T-helper 1 cell treated with Interleukin-12 subunit alpha and Interleukin-12 subunit beta and Interleukin-4 antibody, amounts not matched to agents 30 ng/mL and 1 ng/mL, for 36 hours (primary cell): ENCODE data around the gene KCNQ1. TPM values are rescaled to one million over a fixed set of nuclear protein-coding genes. Genes with fewer than 3 reads are reported as not detected.

Experiments used
- intact Hi-C: fragments of 100-400 bp; cut with micrococcal nuclease; formaldehyde crosslinking; loops from one replicate; pipeline ENCODE4 v1.15.1; 2024
- total RNA-seq: library from RNA; stranded (reverse); gene quantifications from 2 replicates; pipeline ENCODE4 v1.2.3, GENCODE V29; 2022

The KCNQ1 gene
- total RNA-seq, 1 donor from 2014 or later = 16.9 TPM

- intact Hi-C loops = no loop called here
Measured at GRCh38 chr11:2689651-2690575, 245.1 kb downstream of the KCNQ1 start.

GRCh38 chr11:2690596-2691354 is 246.0 kb downstream of the KCNQ1 start:
- intact Hi-C loops = no loop called here

DNA sequence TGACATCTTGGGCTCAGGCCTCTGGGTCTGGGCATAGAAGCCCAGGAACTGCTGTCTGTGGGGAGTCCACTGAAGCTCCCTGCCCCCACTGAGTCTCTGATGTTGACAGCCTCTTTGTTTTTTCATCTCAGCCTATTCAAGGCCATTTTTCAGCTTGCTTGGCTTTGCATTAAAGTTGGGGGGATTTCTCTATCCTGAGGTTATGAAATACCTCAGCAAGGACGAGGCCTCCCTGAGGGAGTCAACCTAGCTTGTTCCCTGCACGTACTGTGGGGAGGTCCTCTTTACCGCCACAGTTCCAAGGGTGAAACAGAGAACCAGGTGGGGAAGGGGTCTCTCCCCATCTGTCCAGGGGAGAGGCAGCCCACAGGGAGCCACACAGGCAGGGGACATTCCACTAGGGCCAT is 246.6 kb downstream of the KCNQ1 start:
- intact Hi-C loops = no loop called here

DNA sequence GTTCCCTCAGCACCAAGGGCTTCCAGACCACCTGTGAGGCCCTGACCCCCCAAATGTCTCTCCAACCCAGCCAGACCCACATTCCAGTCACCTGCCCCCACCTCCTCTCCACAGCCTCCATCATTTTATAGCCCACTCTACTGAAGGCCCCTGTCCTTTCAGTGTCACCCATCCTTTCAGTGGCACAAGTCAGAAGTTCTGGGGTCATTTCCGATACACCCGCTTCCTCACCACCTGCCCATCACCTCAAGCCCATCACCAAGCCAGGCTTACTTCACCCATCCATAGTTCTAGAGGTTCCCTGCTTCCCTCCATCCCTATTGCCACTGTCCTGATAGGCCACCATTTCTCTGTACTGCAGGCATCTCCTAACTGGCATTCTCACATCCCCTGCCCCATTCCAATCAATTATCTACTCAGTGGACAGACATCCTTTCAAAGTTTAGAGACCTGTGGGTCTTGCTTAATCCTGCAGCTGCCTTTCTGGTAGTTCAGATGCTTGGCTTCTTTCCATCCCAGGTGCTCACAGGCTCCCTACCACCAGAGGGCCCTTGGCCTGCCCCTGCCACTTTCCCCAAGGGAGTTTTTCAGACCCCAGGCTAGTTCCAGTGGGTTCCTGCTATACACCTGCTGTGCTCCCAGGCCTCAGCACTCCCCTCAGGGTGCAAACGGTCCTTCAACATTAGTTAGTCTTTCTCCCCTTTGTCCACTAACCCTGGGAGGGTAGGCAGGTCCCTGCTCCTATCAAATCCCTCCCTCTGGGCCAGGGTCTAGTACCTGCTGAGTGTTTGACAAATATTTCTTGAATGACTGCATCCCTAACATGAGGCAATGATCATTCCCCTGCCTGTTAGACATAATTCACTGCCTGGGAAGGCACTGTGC is 247.4 kb downstream of the KCNQ1 start:
- intact Hi-C loops = no loop called here

- intact Hi-C loops = no loop called here
Measured at GRCh38 chr11:2693271-2694261, 248.8 kb downstream of the KCNQ1 start.

DNA sequence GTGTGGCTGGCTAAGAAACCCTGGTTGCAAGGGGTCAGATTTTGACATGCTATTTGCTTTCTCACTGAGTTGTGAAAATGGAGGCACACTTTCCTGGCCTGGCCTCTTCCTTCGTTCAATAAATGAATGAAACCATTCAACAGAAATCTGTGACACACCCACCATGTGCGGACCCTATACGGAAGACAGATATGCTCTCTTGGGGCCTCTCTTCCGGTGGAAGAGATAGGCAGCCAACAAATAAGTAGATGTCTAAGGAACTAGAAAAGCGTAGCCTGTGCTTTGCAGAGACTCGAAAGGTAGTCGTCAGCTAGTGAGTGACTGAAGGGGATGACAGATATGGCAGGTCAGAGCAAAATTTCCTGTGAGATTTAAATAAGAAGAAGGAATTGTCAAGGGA is 249.7 kb downstream of the KCNQ1 start:
- intact Hi-C loops = no loop called here

DNA sequence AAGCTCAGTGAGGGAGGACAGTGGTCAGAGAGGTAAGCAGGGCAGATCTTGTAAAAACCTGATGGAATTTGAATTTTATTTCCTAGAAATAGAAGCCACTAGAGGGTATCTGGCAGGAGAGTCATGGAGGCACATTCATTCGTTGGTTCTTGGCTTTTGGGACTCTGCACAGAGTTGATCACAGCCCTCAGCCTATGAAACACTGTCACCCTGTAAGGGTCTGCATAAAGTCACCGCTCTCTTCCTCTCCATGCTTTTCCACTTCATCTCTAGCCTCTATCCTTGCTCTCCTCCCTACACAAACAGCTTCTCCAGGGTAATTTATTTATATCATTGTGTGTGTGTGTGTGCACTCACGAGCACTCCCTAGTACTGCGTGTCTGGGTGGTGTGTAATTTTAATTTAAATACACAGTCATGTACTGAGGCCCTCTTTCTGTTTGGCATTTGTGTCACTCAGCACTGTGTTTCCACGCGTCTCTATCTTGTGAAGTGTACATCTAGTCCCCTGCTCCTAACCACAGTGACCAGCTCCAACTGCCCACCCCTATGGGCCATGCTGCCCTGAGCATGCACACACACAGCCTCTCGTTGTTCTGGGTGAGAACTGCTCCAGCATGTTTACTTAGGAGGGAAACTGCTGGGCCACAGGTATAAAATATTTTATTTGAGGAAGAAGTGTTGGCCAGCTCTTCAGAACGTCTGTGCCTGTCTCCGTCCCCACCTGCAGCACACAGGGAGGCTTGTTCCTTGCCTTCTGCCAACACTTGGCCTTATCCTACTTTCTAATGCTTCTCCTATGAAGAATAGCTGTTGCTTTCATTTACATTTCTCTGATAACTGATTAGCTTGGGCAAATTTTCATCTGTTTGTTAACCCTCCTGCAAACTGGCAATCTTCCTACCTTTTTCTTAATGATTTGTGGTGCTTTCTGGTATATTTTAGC is 250.5 kb downstream of the KCNQ1 start:
- intact Hi-C loops = loop anchor here (5.0 kb wide), 1 partner anchor 192 kb away; the partner anchor contains the start of gene CDKN1C

DNA sequence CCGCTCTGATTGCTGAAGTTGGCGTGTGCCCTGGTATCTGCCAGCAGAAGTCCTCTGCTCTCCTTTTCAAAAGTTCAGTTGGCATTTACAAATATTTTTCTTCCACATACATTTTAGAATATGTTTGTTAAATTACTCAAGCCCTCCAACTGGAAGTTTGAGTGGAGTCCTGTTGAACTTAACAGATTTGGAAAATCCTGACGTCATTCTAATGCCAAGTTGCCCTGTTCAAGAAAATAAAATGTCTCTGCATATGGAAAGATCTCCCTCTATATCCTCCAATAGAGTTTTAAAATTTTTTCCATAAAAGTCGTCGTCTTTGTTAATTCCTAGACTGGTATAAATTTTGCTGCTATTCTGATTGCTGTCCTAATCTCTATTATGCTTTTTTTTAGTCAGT is 251.6 kb downstream of the KCNQ1 start:
- intact Hi-C loops = loop anchor here (5.0 kb wide), 1 partner anchor 191 kb away; the partner anchor contains the start of gene CDKN1C

GRCh38 chr11:2697866-2698265 is 253.1 kb downstream of the KCNQ1 start:
- intact Hi-C loops = loop anchor here (5.0 kb wide), 1 partner anchor 189 kb away; the partner anchor contains the start of gene CDKN1C

DNA sequence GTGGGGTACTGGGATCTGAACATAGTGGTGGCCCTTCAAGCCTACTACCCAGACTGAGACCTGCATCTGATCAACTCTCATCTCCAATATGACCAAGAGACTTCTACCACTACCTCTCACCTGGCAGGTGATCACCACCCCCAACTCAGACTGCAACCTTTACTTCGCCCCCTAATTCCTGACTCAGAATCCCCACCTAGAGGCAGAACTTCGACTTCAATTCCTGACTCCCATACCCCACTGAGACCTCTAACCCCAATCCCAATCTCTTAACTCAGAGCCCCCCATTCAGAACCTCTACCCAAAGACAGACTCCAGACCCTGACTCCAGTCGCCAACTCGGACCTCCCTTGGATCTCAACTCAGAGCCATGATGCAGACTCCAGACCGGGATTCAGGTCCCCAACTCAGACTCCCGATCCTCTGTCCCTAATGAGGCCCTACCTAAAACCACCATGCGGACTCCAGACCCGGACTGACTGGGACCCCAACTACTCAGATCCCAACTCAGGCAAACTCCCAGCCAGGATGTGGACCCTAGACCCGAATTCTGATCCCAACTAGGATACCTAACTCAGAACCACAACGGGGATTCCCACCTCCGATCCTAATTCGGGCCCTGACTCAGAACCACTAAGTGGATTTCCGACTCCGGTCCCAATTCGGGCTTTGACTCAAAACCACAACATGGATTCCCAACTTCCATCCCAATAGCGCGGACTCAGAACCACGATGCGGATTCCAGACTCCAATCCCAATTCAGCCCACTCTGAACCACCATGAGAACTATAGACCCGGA is 253.8 kb downstream of the KCNQ1 start:
- intact Hi-C loops = loop anchor here (5.0 kb wide), 1 partner anchor 189 kb away; the partner anchor contains the start of gene CDKN1C

DNA sequence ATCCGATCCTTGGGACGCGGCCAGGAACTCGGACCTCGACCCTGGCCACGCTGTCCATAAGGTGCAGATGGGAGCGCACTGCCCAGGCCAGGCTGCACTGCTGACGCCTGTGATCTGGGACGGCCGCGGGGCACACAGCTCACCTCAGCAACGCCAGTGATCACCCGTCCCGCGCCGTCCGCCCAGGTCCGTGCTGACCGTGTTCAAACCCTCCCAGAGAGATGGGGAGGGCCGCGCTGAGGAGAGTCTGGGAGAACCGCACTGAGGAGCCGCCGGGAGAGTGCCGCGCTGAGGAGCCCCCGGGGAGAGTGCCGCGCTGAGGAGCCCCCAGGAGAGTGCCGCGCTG is 254.3 kb downstream of the KCNQ1 start:
- intact Hi-C loops = loop anchor here (5.0 kb wide), 1 partner anchor 188 kb away; the partner anchor contains the start of gene CDKN1C

DNA sequence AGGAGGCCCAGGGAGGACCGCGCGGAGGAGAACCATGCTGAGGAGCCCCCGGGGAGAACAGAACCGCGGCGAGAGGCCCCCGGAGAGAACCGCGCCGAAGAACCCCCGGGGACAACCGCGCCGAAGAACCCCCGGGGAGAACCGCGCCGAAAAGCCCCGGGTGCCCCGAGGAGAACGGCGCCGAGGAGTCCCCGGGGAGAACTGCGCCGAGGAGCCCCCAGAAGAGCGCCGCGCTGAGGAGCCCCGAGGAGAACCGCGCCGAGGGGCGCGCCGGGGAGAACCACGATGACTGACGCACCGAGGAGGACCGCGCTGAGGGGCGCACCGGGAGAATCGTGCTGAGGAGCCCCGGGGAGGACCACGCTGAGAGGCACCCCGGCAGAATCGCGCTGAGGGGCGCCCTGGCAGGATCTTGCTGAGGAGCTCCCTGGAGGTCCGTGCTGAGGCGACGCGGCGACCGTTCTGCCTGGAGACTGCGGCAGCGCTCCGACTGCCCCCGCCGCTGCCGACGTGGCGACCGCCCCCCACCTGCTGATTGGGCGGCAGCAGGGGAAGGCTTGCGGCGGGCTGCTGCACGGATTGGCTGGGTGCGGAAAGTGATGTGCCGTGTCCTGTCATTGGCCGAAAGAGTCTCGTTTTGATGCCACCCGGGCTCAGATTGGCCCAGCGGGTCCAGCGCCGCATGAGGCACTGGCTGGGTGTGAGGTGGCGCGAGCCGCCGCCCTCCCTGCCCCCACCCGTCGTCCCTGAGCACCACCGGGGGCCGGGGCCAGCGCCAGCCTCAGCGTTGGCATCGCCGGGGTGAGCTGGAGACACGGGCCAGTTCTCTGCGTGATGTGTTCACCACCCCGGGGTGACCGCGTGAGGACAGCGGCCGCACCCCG is 255.0 kb downstream of the KCNQ1 start, which contains the start of gene KCNQ1OT1:
TSS of gene KCNQ1OT1 (minus strand) at position 464 of the 884 bp plus-strand sequence.
- intact Hi-C loops = loop anchor here (5.0 kb wide), 1 partner anchor 188 kb away; the partner anchor contains the start of gene CDKN1C

DNA sequence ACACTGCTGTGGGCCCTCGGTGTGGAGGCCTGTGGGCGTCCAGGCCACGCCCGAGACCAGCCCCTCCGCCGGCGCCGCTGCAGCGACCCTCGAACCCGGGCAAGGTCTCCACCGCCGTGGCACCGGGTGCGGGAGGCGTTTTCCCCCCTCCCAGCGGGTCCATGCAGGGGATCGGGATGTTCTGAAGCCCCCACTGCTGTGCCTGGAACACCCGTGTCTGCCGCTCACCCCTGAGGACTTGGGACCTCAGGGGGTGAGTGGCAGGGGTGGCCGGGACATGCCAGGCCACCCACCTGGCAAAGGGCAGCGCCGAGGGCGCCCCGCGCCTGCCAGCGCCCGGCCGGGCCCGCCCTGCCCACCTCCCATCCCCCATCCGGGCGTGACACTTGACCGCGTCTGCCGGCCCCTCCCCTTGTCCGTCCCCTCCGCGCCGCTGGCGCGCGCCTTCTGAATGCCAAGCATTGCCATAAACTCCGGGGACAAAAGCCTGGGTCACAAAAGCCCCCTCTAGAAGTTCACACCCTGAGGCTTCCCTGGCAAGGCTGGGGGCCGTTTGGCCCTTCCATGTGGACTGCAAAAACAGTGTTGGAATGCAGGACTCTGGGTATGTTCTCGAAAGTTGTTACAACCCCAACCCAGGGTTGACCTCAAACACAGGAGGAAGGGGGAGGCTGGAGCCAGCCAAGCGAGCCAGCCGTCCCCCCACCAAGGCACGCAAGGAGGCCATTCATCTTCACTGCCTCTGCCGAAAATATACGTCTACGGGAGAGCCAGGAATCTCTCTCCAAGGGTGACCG is 255.8 kb downstream of the KCNQ1 start:
- intact Hi-C loops = no loop called here

GRCh38 chr11:2701230-2701629 is 256.4 kb downstream of the KCNQ1 start:
- intact Hi-C loops = no loop called here

DNA sequence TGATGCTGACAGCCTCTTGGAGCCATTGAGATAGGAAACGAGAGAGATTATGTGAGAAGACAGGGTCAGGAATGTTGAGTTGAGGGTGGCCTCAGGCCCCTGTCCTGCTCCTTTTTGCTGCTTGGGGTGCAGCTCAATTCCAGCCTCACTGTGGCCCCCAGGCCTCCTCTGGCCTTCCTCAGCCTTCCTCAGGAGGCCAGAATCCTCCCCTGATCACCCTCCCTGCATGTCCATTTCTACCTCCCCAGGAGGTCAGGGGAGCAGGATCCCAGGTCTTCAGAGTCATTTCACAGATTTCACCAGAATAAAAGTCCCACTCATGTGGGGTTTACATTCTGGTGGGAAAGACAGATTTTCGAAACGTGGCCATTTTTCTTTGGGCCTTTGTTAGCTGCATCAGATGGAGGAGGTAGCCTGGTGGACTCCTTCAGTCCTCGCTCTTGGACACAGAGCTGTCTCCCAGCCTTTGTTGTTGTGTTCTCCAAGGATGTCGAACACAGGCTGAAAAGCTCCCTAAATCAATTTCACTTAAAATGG is 257.2 kb downstream of the KCNQ1 start:
- intact Hi-C loops = no loop called here
